Natural killer cell treated with Interleukin-12 subunit alpha and Interleukin-12 subunit beta and Interleukin-15 and Interleukin-18, amount 100 ng/mL, for 72 hours (primary cell): ENCODE results near the gene NEURL1B. TPM values are rescaled to one million over a fixed set of nuclear protein-coding genes. Genes with fewer than 3 reads are reported as not detected.

Source experiments
- ATAC-seq, 2 donors: fragments of 150-1000 bp; cut with Tn5 transposase in 1 of 2; sonication (Bioruptor Pico), chemical (Tn5 transposase) in 1 of 2; 2 replicates each; pipeline ENCODE4 v1.10.0; 2021
- DNase-seq: peaks from one replicate; pipeline ENCODE4 v3.0.0; 2022; ENCODE audit warnings: low spot score
- H3K27ac Mint-ChIP-seq, 2 donors: 1 replicate in 1 of 2; 2 replicates in 1 of 2; pipeline ENCODE4 v1.8.0; 2022; ENCODE audit warnings: mixed read lengths in 2 of 2, mild to moderate bottlenecking in 1 of 2, moderate library complexity in 1 of 2
- H3K27me3 Mint-ChIP-seq, 2 donors: 1 replicate in 1 of 2; 2 replicates in 1 of 2; pipeline ENCODE4 v1.8.0; 2022; ENCODE audit warnings: mixed read lengths in 2 of 2
- H3K36me3 Mint-ChIP-seq: one replicate; pipeline ENCODE4 v1.8.0; 2022; ENCODE audit warnings: mixed read lengths
- H3K4me1 Mint-ChIP-seq, 2 donors: 1 replicate in 1 of 2; 2 replicates in 1 of 2; pipeline ENCODE4 v1.8.0; 2022; ENCODE audit warnings: low read depth in 2 of 2, mixed read lengths in 2 of 2, mild to moderate bottlenecking in 1 of 2
- H3K4me3 Mint-ChIP-seq: one replicate; pipeline ENCODE4 v1.8.0; 2022; ENCODE audit warnings: mixed read lengths
- H3K9me3 Mint-ChIP-seq: 2 replicates; pipeline ENCODE4 v1.8.0; 2022; ENCODE audit warnings: mixed read lengths
- total RNA-seq, 2 donors: library from RNA; stranded (reverse); gene quantifications; one replicate each; pipeline ENCODE4 v1.2.3, GENCODE V29; 2022

Gene NEURL1B
- total RNA-seq, 2 donors from 2014 or later = 0.14 to 0.36 TPM

DNA sequence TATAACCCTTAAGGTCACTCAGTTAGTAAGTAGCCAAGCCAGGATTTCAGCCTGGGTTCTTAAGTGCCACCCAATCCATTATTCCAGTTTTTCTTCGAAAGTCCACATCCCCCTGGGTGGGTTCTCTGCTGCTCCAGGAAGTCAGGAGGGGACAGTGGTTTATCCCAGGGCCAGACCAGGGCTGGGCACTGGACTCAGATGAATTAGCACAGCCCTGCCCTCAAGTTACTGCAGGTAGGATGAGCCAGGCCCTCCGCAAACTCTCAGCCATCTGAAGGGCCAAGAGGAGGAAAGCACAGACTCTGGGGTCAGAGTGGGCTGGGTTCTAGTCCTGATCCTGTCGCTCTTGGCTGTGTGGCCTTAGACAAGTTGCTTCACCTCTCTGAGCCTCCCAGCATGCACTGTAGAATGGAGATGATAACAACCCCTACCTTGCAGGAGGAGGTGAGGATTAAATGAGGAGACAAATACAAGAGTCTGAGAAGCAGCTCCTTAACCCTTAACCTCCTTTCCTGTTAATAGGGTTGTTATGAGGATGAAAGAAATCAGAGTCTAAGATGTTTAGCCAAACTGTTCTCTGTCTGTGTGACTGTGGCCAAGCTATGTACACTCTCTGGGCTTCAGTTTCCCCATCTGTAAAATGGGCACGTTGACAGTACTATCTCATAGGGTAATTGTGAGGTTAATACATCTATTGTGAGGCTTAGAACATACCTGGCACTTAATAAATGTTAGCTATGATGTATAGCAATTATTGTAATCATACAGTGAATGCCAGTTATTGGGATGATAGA lies 6.8 kb upstream of the NEURL1B start:
- no peak for DNase-seq
- Mint-ChIP-seq H3K27ac (no peak overlapping the region), H3K4me3 (no peak overlapping the region), H3K4me1 (no peaks in the 10 kb centered on the region), H3K9me3 (no peaks in the 10 kb centered on the region), H3K27me3 (peaks cover 5 to 14% of the 10 kb centered on the region in 2 donors), H3K36me3 (no peaks in the 10 kb centered on the region)
- ATAC-seq = no peak

DNA sequence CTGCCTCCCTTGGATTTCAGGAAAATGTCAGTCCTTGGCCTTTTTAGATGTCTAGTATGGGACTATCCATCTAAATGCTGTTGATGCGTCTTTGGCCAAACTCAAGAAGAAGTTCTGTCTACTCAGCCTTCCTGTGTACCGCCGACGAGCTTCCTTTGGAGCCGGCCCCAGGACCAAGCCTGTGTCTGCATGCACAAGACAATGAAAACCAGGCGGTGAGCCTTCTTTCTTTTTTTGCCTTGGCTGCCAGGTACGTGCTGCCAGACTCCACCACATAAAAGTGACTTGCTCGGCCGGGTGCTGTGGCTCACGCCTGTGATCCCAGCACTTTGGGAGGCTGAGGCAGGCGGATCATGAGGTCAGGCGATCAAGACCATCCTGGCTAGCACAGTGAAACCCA lies 6.0 kb upstream of the NEURL1B start:
- Mint-ChIP-seq H3K27me3 (peaks cover 8 to 15% of the 10 kb centered on the region in 2 donors), H3K9me3 (no peaks in the 10 kb centered on the region), H3K36me3 (no peaks in the 10 kb centered on the region), H3K4me1 (no peaks in the 10 kb centered on the region), H3K4me3 (no peak overlapping the region), H3K27ac (no peak overlapping the region)
- DNase-seq (no peak), ATAC-seq (no peak)

DNA sequence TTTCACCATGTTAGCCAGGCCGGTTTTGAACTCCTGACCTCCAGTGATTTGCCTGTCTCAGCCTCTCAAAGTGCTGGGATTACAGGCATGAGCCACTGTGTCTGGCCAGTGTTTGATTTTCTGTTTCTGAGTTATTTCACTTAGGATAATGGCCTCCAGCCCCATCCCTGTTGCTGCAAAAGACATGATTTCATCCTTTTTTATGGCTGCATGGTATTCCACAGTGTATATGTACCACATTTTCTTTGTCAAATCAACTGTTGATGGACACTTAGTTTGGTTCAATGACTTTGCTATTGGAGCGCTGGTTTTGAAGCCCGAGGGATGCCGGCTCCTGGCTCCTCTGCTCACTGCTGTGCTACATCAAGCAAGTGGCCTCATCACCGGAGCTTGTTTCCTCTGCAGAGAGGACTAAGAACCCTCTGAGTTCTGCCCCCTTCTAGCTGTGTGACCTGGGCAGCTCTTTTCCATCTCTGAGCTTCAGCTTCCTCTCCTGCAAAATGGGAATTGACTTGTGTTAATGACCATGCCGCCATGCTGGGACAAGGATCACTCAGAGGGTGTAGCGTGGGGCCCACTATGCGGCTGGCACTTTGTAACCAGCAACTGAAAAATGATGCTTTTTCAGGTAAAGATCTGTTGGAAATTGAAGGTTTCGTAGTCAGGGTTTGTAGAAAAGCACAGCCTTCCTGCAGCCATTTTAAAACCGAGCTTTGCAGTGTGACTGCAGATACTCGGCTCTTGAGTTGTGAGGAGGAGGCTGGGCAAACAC lies 4.6 kb upstream of the NEURL1B start:
- Mint-ChIP-seq H3K4me3 (no peak overlapping the region), H3K36me3 (no peaks in the 10 kb centered on the region)

DNA sequence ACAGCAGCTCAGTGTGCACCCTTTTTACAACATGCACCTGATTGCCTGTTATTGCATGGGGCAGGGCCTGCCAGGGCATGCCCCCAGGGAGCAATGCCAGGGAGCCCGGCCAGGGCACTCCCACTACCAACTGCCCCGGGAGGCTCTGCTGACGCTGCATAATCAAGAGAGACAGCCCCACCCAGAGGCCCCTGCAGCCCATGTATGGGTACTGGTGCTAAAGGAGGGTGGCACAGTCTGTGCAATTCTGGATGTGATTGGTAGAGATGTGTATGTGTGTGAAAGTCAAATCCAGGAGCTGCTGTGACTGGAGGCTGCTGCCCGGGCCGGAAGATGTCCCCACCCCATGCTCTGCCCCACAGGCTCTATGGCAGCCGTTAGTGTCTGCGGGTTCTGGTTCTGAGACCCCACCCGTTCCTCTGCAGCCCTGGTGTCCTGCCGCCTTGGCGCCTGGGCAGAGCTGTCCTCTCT lies 3.9 kb upstream of the NEURL1B start:
- H3K4me1 Mint-ChIP-seq = peaks cover 5% of the 10 kb centered on the region in 2 donors
- DNase-seq (no peak), ATAC-seq (no peak)
- H3K4me3 Mint-ChIP-seq = no peak overlapping the region
- H3K27ac Mint-ChIP-seq = no peak overlapping the region
- H3K27me3 Mint-ChIP-seq = peaks cover 13 to 25% of the 10 kb centered on the region in 2 donors
- H3K36me3 Mint-ChIP-seq = no peaks in the 10 kb centered on the region
- no peaks in the 10 kb centered on the region for H3K9me3 Mint-ChIP-seq

More for the DNA sequence above, 4.6 kb upstream of the NEURL1B start:
- Mint-ChIP-seq H3K4me1 (peaks cover 5% of the 10 kb centered on the region in 2 donors), H3K27me3 (peaks cover 11 to 21% of the 10 kb centered on the region in 2 donors), H3K27ac (no peak overlapping the region), H3K9me3 (no peaks in the 10 kb centered on the region)
- ATAC-seq = no peak
- DNase-seq = no peak

DNA sequence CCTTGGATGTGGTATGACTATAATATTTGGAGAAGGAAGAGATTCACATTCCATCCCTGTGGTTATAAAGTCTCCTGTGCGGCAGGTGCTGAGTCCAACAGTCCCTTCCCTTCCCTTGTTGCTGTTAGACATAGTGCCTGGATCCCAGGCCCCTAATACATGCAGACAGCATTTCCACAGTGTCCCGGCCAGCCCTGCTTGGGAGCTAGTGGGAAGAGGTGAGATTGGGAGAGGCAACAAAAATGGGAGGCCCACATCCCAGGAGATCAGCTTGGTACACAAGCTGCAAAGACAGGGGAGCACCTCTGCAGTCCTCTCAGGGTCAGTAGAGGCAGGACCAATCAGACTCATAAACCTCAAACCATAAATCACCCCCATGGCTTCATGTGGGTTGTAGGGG lies 3.3 kb upstream of the NEURL1B start:
- no peaks in the 10 kb centered on the region for H3K9me3 Mint-ChIP-seq
- peaks cover 17 to 28% of the 10 kb centered on the region in 2 donors for H3K27me3 Mint-ChIP-seq
- no peak overlapping the region for H3K27ac Mint-ChIP-seq
- no peak for DNase-seq
- H3K4me3 Mint-ChIP-seq = no peak overlapping the region
- H3K36me3 Mint-ChIP-seq = no peaks in the 10 kb centered on the region
- peaks cover 5% of the 10 kb centered on the region in 2 donors for H3K4me1 Mint-ChIP-seq
- ATAC-seq = no peak

DNA sequence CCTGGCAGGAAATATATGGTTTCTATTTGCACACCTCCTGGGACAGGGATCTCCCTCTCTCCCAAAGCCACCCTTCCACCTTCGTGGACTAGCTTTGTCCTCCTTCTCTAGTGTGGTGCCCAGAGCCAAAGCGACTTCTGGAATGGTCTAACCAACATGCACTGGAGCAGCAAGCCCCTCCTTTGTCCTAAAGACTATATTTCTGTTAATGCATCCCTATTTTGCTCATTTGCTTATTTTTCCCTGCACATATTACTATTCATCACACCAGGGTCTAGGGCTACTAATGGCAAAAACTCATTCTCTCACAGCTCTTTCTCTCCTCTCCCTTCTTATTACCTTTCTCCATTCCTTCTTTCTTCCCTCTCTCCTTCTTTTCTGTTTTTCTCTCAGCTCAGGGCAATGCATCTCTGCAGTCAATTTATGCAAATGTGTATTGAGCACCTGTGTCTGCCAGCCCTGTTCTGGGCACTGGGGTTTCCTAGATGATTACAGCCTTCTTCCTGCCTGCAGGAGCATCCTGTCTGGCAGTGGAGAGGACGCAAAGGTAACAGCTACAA lies 2.8 kb upstream of the NEURL1B start:
- H3K36me3 Mint-ChIP-seq = no peaks in the 10 kb centered on the region
- peaks cover 5% of the 10 kb centered on the region in 2 donors for H3K4me1 Mint-ChIP-seq
- peaks cover 17 to 27% of the 10 kb centered on the region in 2 donors for H3K27me3 Mint-ChIP-seq
- ATAC-seq (no peak), DNase-seq (no peak)
- H3K27ac Mint-ChIP-seq = no peak overlapping the region
- H3K4me3 Mint-ChIP-seq = no peak overlapping the region
- no peaks in the 10 kb centered on the region for H3K9me3 Mint-ChIP-seq

DNA sequence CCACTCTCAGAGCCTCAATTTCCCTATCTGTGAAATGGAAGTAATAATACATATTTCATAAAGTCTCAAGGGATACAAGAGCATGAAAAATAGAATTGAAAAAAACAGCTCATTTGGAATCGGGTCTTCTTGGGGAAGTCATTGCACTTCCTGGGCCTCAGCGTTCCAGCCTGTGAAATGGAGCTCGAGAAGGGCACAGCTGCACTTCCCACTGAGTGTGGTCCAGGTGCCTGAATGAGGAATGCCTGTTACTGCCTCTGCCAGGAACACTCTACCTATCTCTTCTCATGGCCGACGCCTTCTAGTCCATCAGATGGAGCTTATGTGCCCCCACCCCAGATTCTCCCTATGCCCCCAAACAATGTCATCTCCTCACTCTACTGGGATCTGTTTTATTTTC lies 924 bp upstream of the NEURL1B start:
- DNase-seq (peak; percentile 20), ATAC-seq (no peak)
- H3K27me3 Mint-ChIP-seq = peaks cover 17 to 30% of the 10 kb centered on the region in 2 donors

DNA sequence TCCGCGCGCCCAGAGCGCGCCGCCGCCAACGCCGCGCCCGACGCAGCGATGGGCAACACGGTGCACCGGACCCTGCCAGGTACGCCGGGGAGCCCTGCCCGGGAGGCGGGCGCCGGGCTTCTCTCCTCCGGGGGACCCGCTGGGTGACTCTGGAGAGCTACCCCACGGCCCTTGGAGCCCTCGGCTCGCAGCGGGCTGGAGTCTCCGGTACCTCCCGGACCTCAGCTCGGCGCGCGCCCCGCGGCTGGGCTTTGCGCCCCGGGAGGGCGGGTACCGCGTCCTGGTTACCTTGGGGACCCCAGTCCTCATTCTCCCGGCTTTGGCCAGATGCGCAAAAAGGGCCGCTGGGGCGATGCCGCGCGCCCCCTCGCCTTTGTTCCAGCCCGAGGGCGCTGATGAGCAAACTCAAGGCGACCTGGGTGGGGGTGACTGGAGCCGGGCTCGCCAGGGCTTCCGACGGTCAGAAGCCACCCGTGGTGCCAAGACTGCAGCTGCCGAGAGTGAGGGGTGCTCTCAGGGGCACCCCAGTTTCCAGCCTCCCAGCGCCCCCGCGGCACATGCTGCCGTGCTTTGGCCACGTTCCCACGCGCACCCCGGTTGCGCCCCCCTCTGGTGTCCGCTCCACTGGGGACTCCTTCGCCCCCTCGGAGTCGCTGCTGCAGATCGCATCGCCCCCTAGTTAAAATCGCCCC lies 442 bp downstream of the NEURL1B start:
- peaks cover 17 to 30% of the 10 kb centered on the region in 2 donors for H3K27me3 Mint-ChIP-seq
- ATAC-seq (peak in 1 of 2 donors; percentile 18), DNase-seq (peak; percentile 60)

More for the DNA sequence above, 924 bp upstream of the NEURL1B start:
- Mint-ChIP-seq H3K27ac (no peak overlapping the region), H3K9me3 (no peaks in the 10 kb centered on the region), H3K36me3 (no peaks in the 10 kb centered on the region), H3K4me3 (peak overlapping the region; percentile 65), H3K4me1 (peaks cover 5% of the 10 kb centered on the region in 2 donors)

DNA sequence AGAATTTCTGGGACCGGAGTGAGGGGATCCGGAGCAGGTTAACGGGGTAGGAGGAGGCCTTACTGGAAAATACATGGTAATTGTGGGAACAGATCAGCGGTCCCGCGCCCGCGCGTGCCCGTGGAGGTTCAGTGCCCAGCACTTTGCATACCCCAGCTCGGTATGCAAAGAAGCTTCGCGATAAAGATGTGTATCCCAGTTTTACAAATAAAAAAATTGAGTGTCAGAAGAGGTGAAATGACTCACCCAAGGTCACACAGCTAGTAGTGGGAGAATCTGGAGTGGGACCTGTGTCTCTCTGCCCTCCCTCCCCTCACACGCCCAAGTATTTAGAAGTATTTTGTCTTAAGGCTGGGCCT lies 967 bp downstream of the NEURL1B start:
- H3K27ac Mint-ChIP-seq = no peak overlapping the region

More for the DNA sequence above, 442 bp downstream of the NEURL1B start:
- Mint-ChIP-seq H3K36me3 (no peaks in the 10 kb centered on the region), H3K4me3 (peak overlapping the region; percentile 10), H3K4me1 (peaks cover 5% of the 10 kb centered on the region in 2 donors), H3K9me3 (no peaks in the 10 kb centered on the region), H3K27ac (no peak overlapping the region)

DNA sequence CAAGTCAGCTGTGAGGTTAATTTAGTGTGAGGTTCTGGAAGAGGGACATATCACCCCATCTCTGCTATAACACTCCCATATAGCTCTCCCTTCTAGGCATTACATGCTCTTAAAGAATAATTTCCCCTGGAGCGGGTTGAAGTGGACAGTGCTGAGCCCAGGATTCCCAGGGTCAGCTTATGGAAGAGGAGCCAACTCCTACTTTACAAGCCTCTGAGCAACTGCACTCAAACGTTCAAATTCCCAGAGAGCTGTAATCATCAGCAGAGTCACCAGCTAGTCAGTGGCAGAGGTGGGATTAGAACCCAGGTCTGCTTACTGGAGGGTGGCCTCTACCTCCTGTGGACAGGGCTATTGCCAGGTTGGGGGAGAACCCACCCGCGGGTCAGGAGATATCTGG lies 1.4 kb downstream of the NEURL1B start:
- DNase-seq (no peak), ATAC-seq (no peak)
- Mint-ChIP-seq H3K27me3 (peaks cover 17 to 30% of the 10 kb centered on the region in 2 donors), H3K4me1 (peaks cover 5% of the 10 kb centered on the region in 2 donors), H3K36me3 (no peaks in the 10 kb centered on the region), H3K9me3 (no peaks in the 10 kb centered on the region), H3K4me3 (no peak overlapping the region), H3K27ac (no peak overlapping the region)

More for the DNA sequence above, 967 bp downstream of the NEURL1B start:
- H3K27me3 Mint-ChIP-seq = peaks cover 17 to 30% of the 10 kb centered on the region in 2 donors
- no peaks in the 10 kb centered on the region for H3K9me3 Mint-ChIP-seq
- ATAC-seq (no peak), DNase-seq (no peak)
- H3K4me1 Mint-ChIP-seq = peaks cover 5% of the 10 kb centered on the region in 2 donors
- H3K4me3 Mint-ChIP-seq = peak overlapping the region; percentile 10
- no peaks in the 10 kb centered on the region for H3K36me3 Mint-ChIP-seq

DNA sequence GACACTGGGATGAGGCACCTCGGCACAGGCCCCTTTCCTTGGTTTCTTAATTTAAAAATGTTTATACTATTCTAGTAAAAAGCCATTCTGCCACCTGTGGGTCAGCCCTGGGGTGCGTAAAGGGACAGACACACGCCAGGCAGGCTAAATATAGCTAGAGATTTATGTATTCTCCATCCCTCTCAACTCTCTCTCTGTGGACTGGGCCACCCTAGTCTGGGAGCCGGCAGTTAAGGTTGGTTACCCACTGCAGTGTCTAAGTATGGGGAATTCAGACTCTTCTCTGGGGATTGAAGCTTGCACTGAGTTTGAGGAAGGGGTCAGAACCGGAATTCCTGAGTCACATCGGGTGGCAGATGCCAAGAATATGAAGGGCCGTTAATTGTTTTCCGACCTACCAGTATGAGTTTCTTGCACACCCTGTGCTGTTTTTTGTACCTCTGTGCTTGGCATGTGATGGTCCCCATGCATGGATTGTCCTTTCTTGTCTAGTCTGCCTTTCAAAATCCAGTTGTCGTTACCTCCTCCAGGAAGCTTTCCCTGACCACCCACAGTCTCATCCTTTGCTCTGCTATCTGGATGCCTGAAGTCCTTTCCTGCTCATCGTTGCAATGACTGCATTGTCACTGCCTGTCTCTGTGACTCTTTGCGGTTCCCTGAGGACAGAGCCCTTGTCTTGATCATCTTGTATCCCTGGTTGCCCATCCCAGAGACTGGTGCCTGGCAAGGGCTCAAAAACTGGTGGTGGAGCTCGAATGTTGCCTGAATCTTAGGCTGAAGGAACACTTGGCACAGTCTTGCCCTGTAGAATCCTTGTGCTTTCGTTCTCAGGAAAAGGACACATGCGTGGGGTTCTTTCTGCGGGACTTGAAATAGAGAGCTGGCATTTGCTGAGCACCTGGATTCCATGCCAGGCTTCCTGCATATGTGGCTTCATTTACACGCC lies 2.1 kb downstream of the NEURL1B start:
- ATAC-seq = no peak
- no peak overlapping the region for H3K4me3 Mint-ChIP-seq
- peaks cover 5% of the 10 kb centered on the region in 2 donors for H3K4me1 Mint-ChIP-seq
- H3K27ac Mint-ChIP-seq = no peak overlapping the region
- H3K9me3 Mint-ChIP-seq = no peaks in the 10 kb centered on the region
- no peaks in the 10 kb centered on the region for H3K36me3 Mint-ChIP-seq
- DNase-seq = peak; percentile 22
- peaks cover 16 to 28% of the 10 kb centered on the region in 2 donors for H3K27me3 Mint-ChIP-seq

DNA sequence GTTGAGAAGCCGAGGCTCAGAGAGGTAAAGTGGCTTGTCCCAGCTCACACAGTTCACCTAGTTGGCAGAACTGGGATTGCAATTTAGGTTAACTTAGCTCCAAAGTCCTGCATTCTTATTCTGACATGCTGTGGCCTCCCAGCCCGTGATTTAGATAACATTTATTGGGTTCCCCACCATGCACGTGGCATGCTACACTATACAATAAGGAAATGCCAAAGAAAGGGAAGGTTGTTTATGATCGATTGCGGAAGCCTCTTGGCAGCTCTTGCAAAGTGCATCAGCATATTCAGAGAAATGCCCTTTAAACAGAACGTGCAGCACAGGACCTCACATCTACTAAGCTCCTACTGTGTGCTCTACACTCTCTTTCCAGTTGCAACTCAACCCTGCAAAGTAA lies 3.2 kb downstream of the NEURL1B start:
- Mint-ChIP-seq H3K36me3 (no peaks in the 10 kb centered on the region), H3K4me3 (no peak overlapping the region), H3K9me3 (no peaks in the 10 kb centered on the region), H3K27me3 (peaks cover 12 to 23% of the 10 kb centered on the region in 2 donors), H3K4me1 (peaks cover 5 to 9% of the 10 kb centered on the region in 2 donors), H3K27ac (no peak overlapping the region)
- DNase-seq (peak; percentile 8), ATAC-seq (no peak)
